SK-N-SH (cell line): ENCODE data around the gene TPTE. TPM values are rescaled to one million over a fixed set of nuclear protein-coding genes. Genes with fewer than 3 reads are reported as not detected.
"Not testable (repeated sequence)": the region's sequence is repeated elsewhere in the genome, so short reads cannot be mapped to it uniquely, and the experiment has no call there.

Source experiments
- CTCF ChIA-PET: fragments of 300-600, 350-600 bp; formaldehyde crosslinking; extraction: SDS; loops from one replicate; lab custom pipeline; 2021; lab: Yijun Ruan, JAX
- POLR2A ChIA-PET: fragments of 350-600 bp; sonication (Branson Sonifier 250); formaldehyde crosslinking; extraction: SDS; loops from one replicate; lab custom pipeline; 2020; ENCODE audit warnings: antibody characterized with exemption, inconsistent platforms; lab: Yijun Ruan, JAX
- DNase-seq: peaks from one replicate; pipeline ENCODE4 v3.0.0; 2012
- H2AFZ ChIP-seq: fragments of 200-600 bp; sonication (generic); 2 replicates; pipeline ENCODE4 v1.8.1; 2016; ENCODE audit warnings: antibody characterized with exemption, mild to moderate bottlenecking, low read depth
- H3F3A ChIP-seq: fragments of 200-600 bp; sonication (generic); replicated peaks from 2 replicates; pipeline ENCODE3; 2016; ENCODE audit warnings: antibody characterized with exemption, mild to moderate bottlenecking; ENCODE audit not compliant: insufficient read depth
- H3K27ac ChIP-seq, 2 experiments: fragments of 200-500 bp in 1 of 2; fragments of 200-600 bp in 1 of 2; sonication (Bioruptor generic) in 1 of 2; sonication (generic), shearing (Covaris generic) in 1 of 2; 2 replicates each; pipeline versions ENCODE4 v1.5.1 to v1.6.1; 2014 to 2016; ENCODE audit warnings: low read depth in 2 of 2, inconsistent platforms in 1 of 2, low read length in 1 of 2, mild to moderate bottlenecking in 1 of 2, mixed read lengths in 1 of 2
- H3K27me3 ChIP-seq: fragments of 200-600 bp; sonication (generic), shearing (Covaris generic); 2 replicates; pipeline ENCODE4 v1.6.1; 2016; ENCODE audit warnings: mixed run types; ENCODE audit not compliant: insufficient read depth
- H3K36me3 ChIP-seq, 2 experiments: fragments of 200-500 bp in 1 of 2; fragments of 200-600 bp in 1 of 2; sonication (Bioruptor generic) in 1 of 2; sonication (generic) in 1 of 2; replicated peaks in 1 of 2; 2 replicates each; pipeline versions ENCODE3 to v1.5.1; 2014 to 2016; ENCODE audit warnings: low read length in 1 of 2, mild to moderate bottlenecking in 1 of 2; ENCODE audit not compliant: insufficient read depth in 2 of 2, control insufficient read depth in 1 of 2
- H3K4me1 ChIP-seq, 2 experiments: fragments of 200-500 bp in 1 of 2; fragments of 200-600 bp in 1 of 2; sonication (Bioruptor generic) in 1 of 2; sonication (generic), shearing (Covaris generic) in 1 of 2; 2 replicates each; pipeline versions ENCODE4 v1.5.1 to v1.6.1; 2014 to 2016; ENCODE audit warnings: low read depth in 1 of 2, low read length in 1 of 2, mixed run types in 1 of 2; ENCODE audit not compliant: insufficient read depth in 2 of 2, control insufficient read depth in 1 of 2
- H3K4me2 ChIP-seq: fragments of 200-600 bp; sonication (generic), shearing (Covaris generic); 2 replicates; pipeline ENCODE4 v1.6.1; 2017; ENCODE audit warnings: mixed run types
- H3K4me3 ChIP-seq, 2 experiments: fragments of 200-500 bp in 1 of 2; fragments of 200-600 bp in 1 of 2; sonication (Bioruptor generic) in 1 of 2; sonication (generic), shearing (Covaris generic) in 1 of 2; 2 replicates each; pipeline versions ENCODE4 v1.5.1 to v1.8.1; 2014 to 2016; ENCODE audit warnings: low read depth in 2 of 2, inconsistent platforms in 1 of 2, low read length in 1 of 2, mild to moderate bottlenecking in 1 of 2, mixed read lengths in 1 of 2, moderate library complexity in 1 of 2
- H3K79me2 ChIP-seq: fragments of 200-600 bp; sonication (generic); 2 replicates; pipeline ENCODE4 v1.8.1; 2017; ENCODE audit warnings: mild to moderate bottlenecking; ENCODE audit not compliant: insufficient read depth
- H3K9ac ChIP-seq: fragments of 200-600 bp; sonication (generic); 2 replicates; pipeline ENCODE4 v1.6.1; 2017; ENCODE audit warnings: mixed run types
- H3K9me2 ChIP-seq: fragments of 200-600 bp; sonication (generic); 2 replicates; pipeline ENCODE4 v1.6.1; 2017; ENCODE audit warnings: mixed run types
- H3K9me3 ChIP-seq: fragments of 200-600 bp; sonication (generic); 2 replicates; pipeline ENCODE4 v1.6.1; 2017; ENCODE audit warnings: mixed run types, mild to moderate bottlenecking, moderate library complexity
- H4K20me1 ChIP-seq: fragments of 200-600 bp; sonication (generic); 2 replicates; pipeline ENCODE4 v1.6.1; 2017; ENCODE audit warnings: mild to moderate bottlenecking, mixed run types; ENCODE audit not compliant: insufficient read depth
- CTCF ChIP-seq: fragments of 200-600 bp; sonication (generic); IDR thresholded peaks from 2 replicates; pipeline ENCODE4 v1.6.1; 2017; ENCODE audit warnings: antibody characterized with exemption, mild to moderate bottlenecking, moderate library complexity
- WGBS: methylation state at CpG from one replicate; pipeline ENCODE4 v1.1.6; 2017; ENCODE audit warnings: low lambda C conversion rate; 5-methylcytosine and 5-hydroxymethylcytosine counted together
- polyA plus RNA-seq, 3 experiments: library from polyadenylated mRNA; depleted of rRNA; stranded (reverse); fragments of >200 nt; gene quantifications; 2 replicates each; pipeline ENCODE4 v1.2.3, GENCODE V29; 2012
- small RNA-seq, 7 experiments: library from RNA; depleted of rRNA; stranded (forward); fragments of <200 nt; gene quantifications; one replicate each; pipeline ENCODE3, GENCODE V24; 2012

TPTE gene
- polyA plus RNA-seq, 1 of the 3 experiments (the other 2 are of a cell fraction) = not detected

GRCh38 chr21:10641107-10641506 is 119.7 kb downstream of the TPTE start (continued):
- TF ChIP-seq CTCF = no peak

- H3K79me2 ChIP-seq, H3K27ac ChIP-seq, H3K36me3 ChIP-seq, H3K4me2 ChIP-seq, DNase-seq, H3K9ac ChIP-seq, CTCF ChIA-PET, POLR2A ChIA-PET, H3K9me2 ChIP-seq, H3K4me1 ChIP-seq, H3K27me3 ChIP-seq, H3K4me3 ChIP-seq, H4K20me1 ChIP-seq, H3K9me3 ChIP-seq, H3F3A ChIP-seq, H2AFZ ChIP-seq: not testable (repeated sequence)
- WGBS = 2% methylated on average over 5 of the region's 5 CpGs
Measured at GRCh38 chr21:10645667-10646066, 124.3 kb downstream of the TPTE start.

- H3K9me3 ChIP-seq, H3K79me2 ChIP-seq, H3K36me3 ChIP-seq, H3K27ac ChIP-seq, POLR2A ChIA-PET, H3K4me2 ChIP-seq, H3F3A ChIP-seq, H2AFZ ChIP-seq, H4K20me1 ChIP-seq, CTCF ChIA-PET, H3K27me3 ChIP-seq, H3K4me3 ChIP-seq, H3K9me2 ChIP-seq, H3K9ac ChIP-seq, DNase-seq, H3K4me1 ChIP-seq: not testable (repeated sequence)
- WGBS = 0% methylated on average over 4 of the region's 4 CpGs
Measured at GRCh38 chr21:10649350-10650149, 128.2 kb downstream of the TPTE start.

- POLR2A ChIA-PET, H3K27ac ChIP-seq, H3K36me3 ChIP-seq, H3K27me3 ChIP-seq, H3K9me3 ChIP-seq, H3K79me2 ChIP-seq, H3F3A ChIP-seq, H3K4me2 ChIP-seq, H3K4me3 ChIP-seq, DNase-seq, H3K9ac ChIP-seq, H2AFZ ChIP-seq, H3K9me2 ChIP-seq, H4K20me1 ChIP-seq, H3K4me1 ChIP-seq, CTCF ChIA-PET: not testable (repeated sequence)
- 0% methylated on average over 2 of the region's 2 CpGs for WGBS
Measured at GRCh38 chr21:10650297-10650696, 128.9 kb downstream of the TPTE start.

Small RNAs within 50 kb of the gene (small RNA-seq; reads per million reads assigned to genes)
- 0 to 0.43 (median 0) reads per million in 7 experiments for gene CYCSP41
